IMR-90 (cell line): ENCODE data around the gene SCAF1.

Experiments
- BHLHE40 ChIP-seq: fragments of 150-350 bp; IDR thresholded peaks from 2 replicates; pipeline ENCODE4 v1.6.1; 2016; ENCODE audit warnings: mild to moderate bottlenecking, low read depth, low read length
- CEBPB ChIP-seq: IDR thresholded peaks from 2 replicates; pipeline ENCODE4 v1.6.1; 2012; ENCODE audit warnings: low read depth, low read length, improper control_type of control experiment
- CTCF ChIP-seq: conservative IDR thresholded peaks from 2 replicates; pipeline ENCODE4 v1.5.1; 2012; ENCODE audit warnings: mild to moderate bottlenecking, low read depth, low read length, improper control_type of control experiment
- ELK1 ChIP-seq: fragments of 150-350 bp; IDR thresholded peaks from 2 replicates; pipeline ENCODE4 v1.6.1; 2016; ENCODE audit warnings: low read depth, mild to moderate bottlenecking, low read length, moderate library complexity, borderline replicate concordance
- FOS ChIP-seq: fragments of 150-350 bp; IDR thresholded peaks from 2 replicates; pipeline ENCODE4 v1.6.1; 2016; ENCODE audit warnings: low read depth, low read length
- MAFK ChIP-seq: IDR thresholded peaks from 2 replicates; pipeline ENCODE4 v1.6.1; 2012; ENCODE audit warnings: low read depth, low read length, improper control_type of control experiment
- MAZ ChIP-seq: IDR thresholded peaks from 2 replicates; pipeline ENCODE4 v1.6.1; 2012; ENCODE audit warnings: low read depth, mild to moderate bottlenecking, low read length, improper control_type of control experiment, moderate library complexity, borderline replicate concordance
- MXI1 ChIP-seq: IDR thresholded peaks from 2 replicates; pipeline ENCODE4 v1.6.1; 2012; ENCODE audit warnings: low read depth, mild to moderate bottlenecking, low read length, moderate library complexity, borderline replicate concordance
- POLR2A ChIP-seq: IDR thresholded peaks from 2 replicates; pipeline ENCODE4 v1.6.1; 2012; ENCODE audit warnings: mild to moderate bottlenecking, low read depth, low read length
- RAD21 ChIP-seq: IDR thresholded peaks from 2 replicates; pipeline ENCODE4 v1.6.1; 2012; ENCODE audit warnings: low read length, improper control_type of control experiment
- RCOR1 ChIP-seq: IDR thresholded peaks from 2 replicates; pipeline ENCODE4 v1.6.1; 2012; ENCODE audit warnings: mild to moderate bottlenecking, low read length, improper control_type of control experiment; ENCODE audit not compliant: insufficient replicate concordance
- RFX5 ChIP-seq: IDR thresholded peaks from 2 replicates; pipeline ENCODE4 v1.8.0; 2012; ENCODE audit warnings: low read depth, mild to moderate bottlenecking, low read length, moderate library complexity
- SMC3 ChIP-seq: fragments of 150-350 bp; IDR thresholded peaks from 2 replicates; pipeline ENCODE4 v1.6.1; 2016; ENCODE audit warnings: low read depth, mild to moderate bottlenecking, antibody characterized with exemption, low read length, moderate library complexity
- TF ChIP-seq, protein P1 (sequence below): fragments of 150-350 bp; IDR thresholded peaks from 2 replicates; pipeline ENCODE4 v1.6.1; 2017; ENCODE audit warnings: mild to moderate bottlenecking, antibody characterized with exemption, low read length, low read depth

DNA sequence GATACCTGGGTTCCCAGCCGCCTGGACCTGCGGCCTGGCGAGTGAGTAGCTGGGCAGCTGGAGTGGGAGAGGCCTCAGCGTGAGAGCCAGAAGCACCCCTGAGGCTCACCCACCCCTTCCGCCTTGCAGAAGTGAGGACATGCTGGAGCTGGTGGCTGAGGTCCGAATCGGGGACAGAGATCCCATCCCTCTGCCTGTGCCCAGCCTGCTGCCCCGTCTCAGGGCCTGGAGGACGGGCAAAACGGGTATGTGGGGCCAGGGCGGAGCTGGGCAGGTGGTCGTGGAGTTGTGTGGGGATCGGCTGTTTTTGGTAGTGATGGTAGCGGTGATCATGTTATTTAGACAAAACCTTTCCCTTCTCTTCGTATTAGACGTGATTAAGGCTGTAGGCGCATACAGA lies 4.6 kb downstream of the SCAF1 start:
- no peak for TF ChIP-seq CTCF
- no peak for TF ChIP-seq POLR2A
- no peak for TF ChIP-seq CEBPB
- TF ChIP-seq, protein P1, sequence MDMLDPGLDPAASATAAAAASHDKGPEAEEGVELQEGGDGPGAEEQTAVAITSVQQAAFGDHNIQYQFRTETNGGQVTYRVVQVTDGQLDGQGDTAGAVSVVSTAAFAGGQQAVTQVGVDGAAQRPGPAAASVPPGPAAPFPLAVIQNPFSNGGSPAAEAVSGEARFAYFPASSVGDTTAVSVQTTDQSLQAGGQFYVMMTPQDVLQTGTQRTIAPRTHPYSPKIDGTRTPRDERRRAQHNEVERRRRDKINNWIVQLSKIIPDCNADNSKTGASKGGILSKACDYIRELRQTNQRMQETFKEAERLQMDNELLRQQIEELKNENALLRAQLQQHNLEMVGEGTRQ = no peak
- TF ChIP-seq ELK1 = no peak
- TF ChIP-seq MXI1 = no peak
- TF ChIP-seq RAD21 = no peak
- no peak for TF ChIP-seq SMC3
- no peak for TF ChIP-seq RCOR1
- no peak for TF ChIP-seq FOS
- no peak for TF ChIP-seq MAZ
- no peak for TF ChIP-seq BHLHE40
- no peak for TF ChIP-seq RFX5
- TF ChIP-seq MAFK = no peak
